ENCODE data around the gene ALDH1A2. TPM values are rescaled to one million over a fixed set of nuclear protein-coding genes. Genes with fewer than 3 reads are reported as not detected.
"Not testable (repeated sequence)": the region's sequence is repeated elsewhere in the genome, so short reads cannot be mapped to it uniquely, and the experiment has no call there.

Gene ALDH1A2
- total RNA-seq, 1 experiment from 2014 or later: 1.5 TPM

DNA sequence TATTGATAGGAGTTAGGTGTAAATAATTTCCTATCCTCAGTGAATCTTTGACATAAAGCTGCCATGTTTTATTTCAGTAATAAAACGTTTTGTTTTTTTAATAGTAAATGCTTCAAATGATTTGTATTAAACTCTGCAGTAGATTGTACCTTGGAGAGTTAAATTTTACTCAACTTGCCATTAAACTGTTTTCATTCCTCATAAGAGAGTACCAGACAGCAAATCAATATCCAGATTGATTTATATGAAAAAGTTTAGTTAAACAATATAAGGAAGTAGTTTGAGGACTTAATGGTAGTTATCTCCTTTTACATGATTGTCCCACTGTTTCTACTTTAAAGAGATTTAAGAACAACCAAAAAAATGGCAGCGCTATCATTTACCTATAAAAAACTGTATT, 18.4 kb downstream of the ALDH1A2 start:
- POLR2A ChIA-PET (ENCODE audit: low non-redundant PET): no interaction called here
- intact Hi-C loops (cut with micrococcal nuclease; ENCODE audit: unreplicated experiment): no loop called here
- no peaks in the 10 kb centered on the region for H3K9me3 ChIP-seq (ENCODE audit: low read depth, low read length, poor library complexity, severe bottlenecking)

DNA sequence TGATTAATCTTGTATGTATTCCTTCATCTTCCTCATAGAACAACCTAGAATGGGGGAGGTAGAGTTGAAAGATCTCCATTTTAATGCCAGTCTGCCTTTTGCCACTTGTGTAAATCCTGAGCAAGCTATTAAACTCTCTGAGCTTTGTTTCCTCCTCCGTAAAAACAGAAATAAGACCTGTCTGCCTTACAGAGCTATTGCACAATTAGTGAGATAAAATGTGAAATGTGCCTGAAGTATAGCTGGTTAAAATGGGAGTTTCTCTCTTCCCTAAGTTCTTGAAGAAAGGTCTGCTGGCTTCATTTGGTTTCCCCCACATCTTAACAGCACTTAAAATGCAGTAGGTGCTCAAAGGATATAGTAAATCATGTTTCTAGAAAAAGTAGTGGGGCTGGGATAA, 19.0 kb downstream of the ALDH1A2 start:
- H3K4me1 ChIP-seq (ENCODE audit: insufficient read depth, low read length, poor library complexity, severe bottlenecking): no peaks in the 10 kb centered on the region
- peaks cover 15% of the 10 kb centered on the region for H3K27me3 ChIP-seq (replicated peaks; ENCODE audit: insufficient read depth, low read depth, low read length, poor library complexity)
- no TSS peak for BruUV-seq (replicated peaks)

More for the DNA sequence above, 18.4 kb downstream of the ALDH1A2 start:
- H3K27me3 ChIP-seq (replicated peaks; ENCODE audit: insufficient read depth, low read depth, low read length, poor library complexity): peaks cover 15% of the 10 kb centered on the region
- CTCF ChIA-PET: no interaction called here
- H3K4me1 ChIP-seq (ENCODE audit: insufficient read depth, low read length, poor library complexity, severe bottlenecking): no peaks in the 10 kb centered on the region
- DNase-seq (ENCODE audit: low spot score): no peak
- no peak overlapping the region for H3K4me3 ChIP-seq (ENCODE audit: low read depth, low read length, poor library complexity, severe bottlenecking)
- no peaks in the 10 kb centered on the region for H3K36me3 ChIP-seq (ENCODE audit: insufficient read depth, low read length, poor library complexity, severe bottlenecking)
- no peak overlapping the region for H3K27ac ChIP-seq (ENCODE audit: low read depth, low read length, poor library complexity, severe bottlenecking)
- TF ChIP-seq, protein P1, sequence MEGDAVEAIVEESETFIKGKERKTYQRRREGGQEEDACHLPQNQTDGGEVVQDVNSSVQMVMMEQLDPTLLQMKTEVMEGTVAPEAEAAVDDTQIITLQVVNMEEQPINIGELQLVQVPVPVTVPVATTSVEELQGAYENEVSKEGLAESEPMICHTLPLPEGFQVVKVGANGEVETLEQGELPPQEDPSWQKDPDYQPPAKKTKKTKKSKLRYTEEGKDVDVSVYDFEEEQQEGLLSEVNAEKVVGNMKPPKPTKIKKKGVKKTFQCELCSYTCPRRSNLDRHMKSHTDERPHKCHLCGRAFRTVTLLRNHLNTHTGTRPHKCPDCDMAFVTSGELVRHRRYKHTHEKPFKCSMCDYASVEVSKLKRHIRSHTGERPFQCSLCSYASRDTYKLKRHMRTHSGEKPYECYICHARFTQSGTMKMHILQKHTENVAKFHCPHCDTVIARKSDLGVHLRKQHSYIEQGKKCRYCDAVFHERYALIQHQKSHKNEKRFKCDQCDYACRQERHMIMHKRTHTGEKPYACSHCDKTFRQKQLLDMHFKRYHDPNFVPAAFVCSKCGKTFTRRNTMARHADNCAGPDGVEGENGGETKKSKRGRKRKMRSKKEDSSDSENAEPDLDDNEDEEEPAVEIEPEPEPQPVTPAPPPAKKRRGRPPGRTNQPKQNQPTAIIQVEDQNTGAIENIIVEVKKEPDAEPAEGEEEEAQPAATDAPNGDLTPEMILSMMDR (conservative IDR thresholded peaks at IDR 0.05; ENCODE audit: low read depth, low read length): no peak
- TF ChIP-seq EZH2 (IDR thresholded peaks at IDR 0.05; ENCODE audit: borderline replicate concordance, low read depth, low read length, poor library complexity, severe bottlenecking): no peak
- no TSS peak for BruUV-seq (replicated peaks)

DNA sequence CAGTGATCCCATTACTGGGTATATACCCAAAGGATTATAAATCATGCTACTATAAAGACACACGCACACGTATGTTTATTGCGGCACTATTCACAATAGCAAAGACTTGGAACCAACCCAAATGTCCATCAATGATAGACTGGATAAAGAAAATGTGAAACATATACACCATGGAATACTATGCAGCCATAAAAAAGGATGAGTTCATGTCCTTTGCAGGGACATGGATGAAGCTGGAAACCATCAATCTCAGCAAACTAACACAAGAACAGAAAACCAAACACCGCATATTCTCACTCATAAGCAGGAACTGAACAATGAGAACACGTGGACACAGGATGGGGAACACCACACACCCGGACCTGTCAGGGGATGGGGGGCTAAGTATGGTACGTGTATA, 20.1 kb downstream of the ALDH1A2 start:
- POLR2A ChIA-PET (ENCODE audit: low non-redundant PET); H3K9me3 ChIP-seq (ENCODE audit: low read depth, low read length, poor library complexity, severe bottlenecking); CTCF ChIA-PET; H3K27ac ChIP-seq (ENCODE audit: low read depth, low read length, poor library complexity, severe bottlenecking); H3K4me3 ChIP-seq (ENCODE audit: low read depth, low read length, poor library complexity, severe bottlenecking); intact Hi-C loops (cut with micrococcal nuclease; ENCODE audit: unreplicated experiment); H3K4me1 ChIP-seq (ENCODE audit: insufficient read depth, low read length, poor library complexity, severe bottlenecking); DNase-seq (ENCODE audit: low spot score); H3K36me3 ChIP-seq (ENCODE audit: insufficient read depth, low read length, poor library complexity, severe bottlenecking); BruUV-seq (replicated peaks): not testable (repeated sequence)
- H3K27me3 ChIP-seq (replicated peaks; ENCODE audit: insufficient read depth, low read depth, low read length, poor library complexity): peaks cover 10% of the 10 kb centered on the region

More for the DNA sequence above, 19.0 kb downstream of the ALDH1A2 start:
- ChIA-PET POLR2A (ENCODE audit: low non-redundant PET) (no interaction called here), CTCF (no interaction called here)
- H3K36me3 ChIP-seq (ENCODE audit: insufficient read depth, low read length, poor library complexity, severe bottlenecking): no peaks in the 10 kb centered on the region
- intact Hi-C loops (cut with micrococcal nuclease; ENCODE audit: unreplicated experiment): no loop called here
- H3K27ac ChIP-seq (ENCODE audit: low read depth, low read length, poor library complexity, severe bottlenecking): no peak overlapping the region
- TF ChIP-seq EZH2 (IDR thresholded peaks at IDR 0.05; ENCODE audit: borderline replicate concordance, low read depth, low read length, poor library complexity, severe bottlenecking): no peak
- TF ChIP-seq, protein P1 (conservative IDR thresholded peaks at IDR 0.05; ENCODE audit: low read depth, low read length): no peak
- no peak for DNase-seq (ENCODE audit: low spot score)
- no peaks in the 10 kb centered on the region for H3K9me3 ChIP-seq (ENCODE audit: low read depth, low read length, poor library complexity, severe bottlenecking)
- H3K4me3 ChIP-seq (ENCODE audit: low read depth, low read length, poor library complexity, severe bottlenecking): no peak overlapping the region

DNA sequence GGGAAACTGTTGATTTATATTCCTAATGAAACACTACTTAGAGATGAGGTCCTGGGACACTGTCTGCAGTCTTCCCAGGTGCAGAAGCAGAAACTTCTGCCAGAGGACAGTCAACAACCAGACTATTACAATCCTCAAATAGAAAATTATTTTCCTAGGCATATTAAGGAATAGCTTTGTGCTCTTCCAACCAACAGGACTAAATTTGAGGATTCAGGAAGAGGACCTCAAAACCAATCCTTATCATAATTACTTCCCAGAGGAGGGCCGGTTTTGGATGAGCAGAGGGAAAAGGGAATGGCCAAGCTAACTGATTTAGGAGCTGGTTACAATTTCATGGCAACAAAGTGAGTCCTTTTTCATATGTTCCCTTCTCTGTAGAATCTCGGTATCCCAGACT, 21.0 kb downstream of the ALDH1A2 start:
- Histone ChIP-seq H3K4me1 (ENCODE audit: insufficient read depth, low read length, poor library complexity, severe bottlenecking) (no peaks in the 10 kb centered on the region), H3K4me3 (ENCODE audit: low read depth, low read length, poor library complexity, severe bottlenecking) (no peak overlapping the region), H3K27me3 (replicated peaks; ENCODE audit: insufficient read depth, low read depth, low read length, poor library complexity) (peaks cover 4% of the 10 kb centered on the region), H3K27ac (ENCODE audit: low read depth, low read length, poor library complexity, severe bottlenecking) (no peak overlapping the region), H3K36me3 (ENCODE audit: insufficient read depth, low read length, poor library complexity, severe bottlenecking) (no peaks in the 10 kb centered on the region), H3K9me3 (ENCODE audit: low read depth, low read length, poor library complexity, severe bottlenecking) (no peaks in the 10 kb centered on the region)
- ChIA-PET CTCF (no interaction called here), POLR2A (ENCODE audit: low non-redundant PET) (interaction anchor here (0.6 kb wide), 1 partner anchor 294 kb away, joined by 10 read pairs; no protein-coding TSS in a partner anchor)
- TF ChIP-seq, protein P1 (conservative IDR thresholded peaks at IDR 0.05; ENCODE audit: low read depth, low read length): no peak
- TF ChIP-seq EZH2 (IDR thresholded peaks at IDR 0.05; ENCODE audit: borderline replicate concordance, low read depth, low read length, poor library complexity, severe bottlenecking): no peak
- intact Hi-C loops (cut with micrococcal nuclease; ENCODE audit: unreplicated experiment): no loop called here
- BruUV-seq (replicated peaks): no TSS peak
- no peak for DNase-seq (ENCODE audit: low spot score)
